ENCODE data around the gene SLC25A22. TPM values are rescaled to one million over a fixed set of nuclear protein-coding genes. Genes with fewer than 3 reads are reported as not detected.

Gene SLC25A22
- polyA plus RNA-seq, 1 experiment, result 11.5 TPM

GRCh38 chr11:786235-787083 is 11.6 kb downstream of the SLC25A22 start:
- H3K27ac ChIP-seq (ENCODE audit: low read depth, low read length), result no peak overlapping the region
- ChIA-PET CTCF (no interaction called here), POLR2A (interaction anchor here (0.9 kb wide), 1 partner anchor 11 kb away, joined by 3 read pairs; no protein-coding TSS in a partner anchor)
- no peak overlapping the region for H3K4me3 ChIP-seq (ENCODE audit: low read depth, low read length)
- no peaks in the 10 kb centered on the region for H3K27me3 ChIP-seq (ENCODE audit: control insufficient read depth, insufficient read depth, low read length)
- no peak for DNase-seq (ENCODE audit: low read depth, low spot score)
- no peaks in the 10 kb centered on the region for H3K9me3 ChIP-seq (ENCODE audit: control insufficient read depth, insufficient read depth, low read length)
- no peak for TF ChIP-seq CTCF (IDR thresholded peaks at IDR 0.05; ENCODE audit: low read depth, low read length)

GRCh38 chr11:783581-784015 is 14.5 kb downstream of the SLC25A22 start:
- POLR2A ChIA-PET, result interaction anchor here (0.6 to 1.4 kb wide), 4 partner anchors 13 to 73 kb away, joined by 3 to 7 read pairs (median 6); no protein-coding TSS in a partner anchor
- DNase-seq (ENCODE audit: low read depth, low spot score), result peak; percentile 89
- H3K9me3 ChIP-seq (ENCODE audit: control insufficient read depth, insufficient read depth, low read length), result no peaks in the 10 kb centered on the region
- H3K4me3 ChIP-seq (ENCODE audit: low read depth, low read length), result no peak overlapping the region
- no peaks in the 10 kb centered on the region for H3K27me3 ChIP-seq (ENCODE audit: control insufficient read depth, insufficient read depth, low read length)
- H3K27ac ChIP-seq (ENCODE audit: low read depth, low read length), result peak overlapping the region; percentile 90
- CTCF ChIA-PET, result interaction anchor here (0.7 to 1.3 kb wide), 8 partner anchors 8 to 229 kb away, joined by 3 to 6 read pairs (median 4); no protein-coding TSS in a partner anchor
- peak; percentile 87 for TF ChIP-seq CTCF (IDR thresholded peaks at IDR 0.05; ENCODE audit: low read depth, low read length)

- Histone ChIP-seq H3K4me3 (ENCODE audit: low read depth, low read length) (no peak overlapping the region), H3K9me3 (ENCODE audit: control insufficient read depth, insufficient read depth, low read length) (no peaks in the 10 kb centered on the region; the same call in 1 of the 2 replicates), H3K27ac (ENCODE audit: low read depth, low read length) (peak overlapping the region; percentile 90), H3K27me3 (ENCODE audit: control insufficient read depth, insufficient read depth, low read length) (no peaks in the 10 kb centered on the region)
- TF ChIP-seq CTCF (IDR thresholded peaks at IDR 0.05; ENCODE audit: low read depth, low read length), result no peak
- no peak for DNase-seq (ENCODE audit: low read depth, low spot score)
- ChIA-PET CTCF (interaction anchor here (1.1 to 1.3 kb wide), 3 partner anchors 13 to 131 kb away, joined by 3 to 5 read pairs (median 4); no protein-coding TSS in a partner anchor), POLR2A (interaction anchor here (1.4 kb wide), 1 partner anchor 14 kb away, joined by 3 read pairs; no protein-coding TSS in a partner anchor)
Observed at GRCh38 chr11:782264-783174, 15.6 kb downstream of the SLC25A22 start.

- Histone ChIP-seq H3K27me3 (ENCODE audit: control insufficient read depth, insufficient read depth, low read length) (no peaks in the 10 kb centered on the region), H3K9me3 (ENCODE audit: control insufficient read depth, insufficient read depth, low read length) (no peaks in the 10 kb centered on the region; the same call in 1 of the 2 replicates), H3K4me3 (ENCODE audit: low read depth, low read length) (no peak overlapping the region), H3K27ac (ENCODE audit: low read depth, low read length) (no peak overlapping the region)
- POLR2A ChIA-PET, result no interaction called here
- CTCF ChIA-PET, result no interaction called here
- no peak for TF ChIP-seq CTCF (IDR thresholded peaks at IDR 0.05; ENCODE audit: low read depth, low read length)
- no peak for DNase-seq (ENCODE audit: low read depth, low spot score)
Observed at GRCh38 chr11:779955-780532, 18.0 kb downstream of the SLC25A22 start.
